HG02763 (cell line): ENCODE measurements around the gene ARHGEF10L.

ENCODE experiments used
- ATAC-seq: cut with Tn5 transposase; IDR thresholded peaks from one replicate; pipeline ENCODE4 v1.9.1; 2021; ENCODE audit warnings: mild to moderate bottlenecking, moderate library complexity; ENCODE audit not compliant: unreplicated experiment

The ARHGEF10L gene

DNA sequence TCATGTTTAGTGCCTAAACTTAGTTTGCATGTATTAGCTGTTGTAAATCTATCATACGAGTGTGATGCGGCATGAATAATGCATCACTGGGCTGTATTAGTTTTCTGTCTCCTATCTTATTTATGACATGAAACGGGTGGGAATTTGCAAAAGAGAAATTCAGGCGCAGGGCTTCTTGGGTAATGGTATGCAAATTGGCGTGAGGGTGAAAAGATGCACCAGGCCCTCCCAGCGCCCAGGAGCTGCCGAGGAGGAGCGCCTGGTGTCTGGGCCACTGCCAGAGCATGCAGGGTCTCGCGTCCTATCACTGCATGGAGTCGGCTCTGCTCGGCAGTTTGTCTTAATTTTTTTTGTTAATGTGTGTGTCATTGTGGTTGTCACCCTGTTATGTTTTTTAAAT, 132.7 kb downstream of the ARHGEF10L start:
- no peak for ATAC-seq

DNA sequence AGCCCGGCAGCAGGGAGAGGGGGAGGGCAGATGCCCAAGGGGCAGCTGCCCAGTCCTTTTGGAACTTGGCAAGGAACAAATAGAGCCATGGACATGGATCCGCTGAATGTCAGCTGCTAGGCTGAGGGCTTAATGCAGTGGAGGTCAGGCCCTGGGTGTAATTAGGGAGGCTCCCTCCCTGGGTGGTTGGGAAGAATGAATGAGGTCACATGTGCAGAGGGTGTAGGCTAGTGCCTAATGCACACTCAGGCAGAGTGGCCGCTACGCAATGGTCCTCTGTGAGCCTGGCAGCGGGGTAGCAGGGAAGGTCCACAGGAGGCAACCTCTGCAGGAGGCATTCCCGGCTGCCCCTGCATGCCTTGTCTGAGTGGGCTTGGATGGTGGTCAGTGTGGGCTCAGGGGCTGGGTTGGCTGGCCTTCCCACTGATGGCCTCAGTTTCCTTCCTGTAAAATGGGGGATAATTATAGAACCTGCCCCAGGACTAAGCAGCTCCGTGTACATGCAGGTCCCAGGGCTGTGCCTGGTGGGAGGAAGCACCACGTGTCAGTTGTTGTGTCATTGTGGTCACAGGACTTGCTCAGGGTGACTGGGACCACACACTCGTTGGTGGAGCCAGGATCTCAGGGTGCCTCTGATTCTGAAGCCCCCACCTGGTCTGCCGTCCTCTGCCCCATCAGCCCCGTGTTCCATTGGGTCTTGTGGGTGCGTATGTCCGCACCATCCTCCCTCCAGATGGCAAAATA, 134.0 kb downstream of the ARHGEF10L start:
- no peak for ATAC-seq

DNA sequence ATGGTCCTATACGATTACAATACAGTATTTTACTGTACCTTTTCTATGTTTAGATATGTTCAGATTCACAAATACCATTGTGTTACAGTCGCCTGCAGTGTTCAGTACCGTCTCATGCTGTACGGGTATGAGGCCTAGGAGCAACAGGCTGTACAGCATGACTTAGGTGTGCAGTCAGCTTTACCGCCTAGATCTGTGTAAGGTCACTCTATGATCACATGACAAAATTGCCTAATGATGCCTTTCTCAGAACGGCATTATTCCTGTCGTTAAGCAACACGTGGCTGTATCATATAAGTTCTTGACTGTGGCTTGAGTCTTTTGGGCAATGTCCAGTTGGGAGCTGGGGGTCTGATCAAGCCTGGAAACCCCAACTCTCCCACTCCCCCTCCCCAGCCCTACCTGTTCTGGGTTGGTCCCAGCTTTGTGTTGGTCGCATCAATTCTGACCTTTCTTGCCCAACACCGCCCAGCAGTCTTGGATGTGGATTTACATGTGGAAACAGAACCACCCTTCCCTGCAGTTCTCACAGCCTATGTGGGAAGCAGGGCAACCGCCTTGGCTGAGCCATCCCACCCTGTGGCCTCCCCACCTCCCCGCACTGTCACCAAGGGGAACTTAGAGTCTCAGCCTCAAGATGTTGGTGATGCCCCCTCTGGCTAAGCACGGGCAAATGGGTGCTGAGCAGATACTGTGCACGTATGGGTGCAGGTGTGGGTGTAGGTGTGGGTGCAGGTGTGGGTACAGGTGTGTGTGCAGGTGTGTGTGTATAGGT, 135.4 kb downstream of the ARHGEF10L start:
- ATAC-seq: no peak

DNA sequence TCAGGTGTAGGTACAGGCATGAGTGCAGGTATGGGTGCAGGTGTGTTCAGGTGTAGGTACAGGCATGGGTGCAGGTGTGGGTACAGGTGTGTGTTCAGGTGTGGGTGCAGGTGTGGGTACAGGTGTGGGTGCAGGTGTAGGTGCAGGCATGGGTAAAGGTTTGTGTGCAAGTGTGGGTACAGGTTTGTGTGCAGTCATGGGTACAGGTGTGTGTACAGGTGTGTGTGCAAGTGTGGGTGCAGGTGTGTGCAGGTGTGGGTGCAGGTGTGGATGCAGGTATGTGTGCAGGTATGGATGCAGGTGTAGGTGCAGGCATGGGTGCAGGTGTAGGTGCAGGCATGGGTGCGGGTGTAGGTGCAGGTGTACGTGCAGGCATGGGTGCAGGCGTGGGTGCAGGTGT, 136.2 kb downstream of the ARHGEF10L start:
- ATAC-seq: no peak

DNA sequence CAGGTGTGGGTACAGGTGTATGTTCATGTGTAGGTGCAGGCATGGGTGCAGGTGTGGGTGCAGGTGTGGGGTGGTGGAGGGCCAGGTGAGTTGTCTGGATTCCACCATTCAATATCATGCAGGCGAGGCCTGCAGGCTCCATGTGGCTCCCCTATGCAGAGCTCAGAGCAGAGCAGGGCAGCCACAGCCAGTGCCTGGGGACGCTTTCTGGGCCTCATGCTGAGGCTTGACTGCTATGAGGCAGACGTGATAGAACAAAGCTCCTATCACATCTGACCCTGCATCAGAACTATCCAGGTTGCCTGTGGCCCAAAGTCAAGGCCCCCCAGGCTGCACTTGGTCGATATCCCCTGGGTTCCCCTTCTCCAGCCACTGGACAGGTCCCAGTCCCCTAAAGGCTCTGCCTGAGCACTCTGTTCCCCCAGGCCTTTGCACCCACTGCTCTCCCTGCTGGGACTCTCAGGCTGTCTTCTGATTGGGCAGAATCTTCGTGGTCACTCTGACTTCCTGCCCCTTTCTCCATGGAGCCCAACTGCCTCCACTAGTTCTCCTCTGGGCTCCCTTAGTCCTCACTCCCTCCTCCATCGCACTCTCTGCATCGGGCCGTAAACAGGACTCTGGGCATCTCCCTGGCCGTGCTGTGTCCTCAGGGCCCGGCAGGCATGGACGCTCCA, 137.0 kb downstream of the ARHGEF10L start:
- ATAC-seq: no peak

DNA sequence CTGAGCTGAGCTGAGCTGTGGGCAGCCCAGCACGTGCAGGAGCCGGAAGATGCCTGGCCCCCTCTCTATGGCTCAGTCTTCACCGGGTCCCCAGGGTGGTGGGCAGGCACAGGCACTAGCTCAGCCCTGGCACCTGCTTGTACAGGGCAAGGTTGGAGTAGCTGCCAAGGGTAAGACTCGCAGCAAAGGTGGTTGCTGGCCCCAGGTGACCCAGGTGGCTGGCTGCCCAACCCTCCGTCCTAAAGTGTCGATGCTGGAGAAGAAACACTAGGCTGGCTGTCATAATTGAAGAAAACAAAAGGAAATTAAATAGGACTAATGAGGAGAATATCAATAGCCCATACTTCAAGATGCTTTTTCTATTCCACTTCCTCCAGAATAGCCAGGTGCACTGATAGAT, 138.5 kb downstream of the ARHGEF10L start:
- no peak for ATAC-seq

DNA sequence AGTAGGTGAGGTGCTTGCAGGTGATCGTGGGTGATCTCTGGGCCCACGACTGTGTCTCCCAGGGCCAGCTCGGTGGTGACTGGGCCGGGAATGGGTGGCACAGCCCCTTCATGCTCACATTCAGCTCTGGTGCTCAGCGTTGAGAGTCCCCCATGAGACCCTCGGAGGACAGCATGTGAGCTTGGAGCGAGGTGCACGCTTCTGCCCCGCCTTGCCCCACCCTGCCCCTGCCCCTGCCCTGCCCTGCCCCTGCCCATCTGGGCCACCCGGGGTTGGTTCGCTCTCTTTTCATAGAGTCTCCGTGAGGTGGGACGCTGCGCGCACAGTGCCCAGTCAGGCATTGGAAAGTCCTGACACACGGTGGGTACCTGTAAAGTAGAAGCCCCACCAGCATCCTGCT, 140.4 kb downstream of the ARHGEF10L start:
- no peak for ATAC-seq

DNA sequence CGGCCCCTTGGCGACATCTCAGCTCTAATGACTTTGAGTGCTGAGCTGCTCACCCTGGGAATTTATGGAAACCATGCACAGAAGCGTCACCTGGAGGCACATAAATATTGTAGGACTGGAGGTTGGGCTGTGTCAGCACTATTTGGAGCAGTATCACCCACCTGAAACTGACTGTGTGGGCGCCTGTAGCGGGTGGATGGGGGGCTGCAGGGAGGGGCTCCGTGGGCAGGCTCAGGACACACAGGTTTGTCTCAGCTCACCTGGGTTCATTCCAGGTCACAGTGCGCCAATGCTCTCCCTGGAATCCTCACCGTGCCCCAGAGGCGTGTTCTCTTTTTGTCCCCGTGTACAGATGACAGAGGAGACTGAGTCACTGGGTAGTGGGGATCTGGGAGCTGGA, 140.8 kb downstream of the ARHGEF10L start:
- no peak for ATAC-seq

DNA sequence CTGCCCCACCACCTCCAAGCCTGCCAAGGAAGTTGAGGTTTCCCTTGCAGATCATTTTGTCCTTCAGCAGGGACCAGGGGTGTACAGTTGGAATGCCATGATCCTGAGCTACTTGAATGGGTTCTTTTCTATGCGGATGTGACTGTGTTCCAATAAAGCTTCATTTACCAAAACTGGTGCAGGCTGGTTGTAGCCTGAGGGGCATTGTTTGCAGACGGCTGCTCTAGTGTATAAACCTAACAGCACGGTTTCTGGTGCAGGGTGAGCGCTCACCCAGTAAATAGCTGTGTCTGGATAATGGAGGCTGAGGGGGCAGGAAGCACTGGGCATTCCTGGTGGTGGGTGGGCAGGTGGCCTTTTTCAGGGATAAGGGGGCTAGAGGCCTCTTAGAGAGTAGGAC, 142.9 kb downstream of the ARHGEF10L start:
- ATAC-seq: no peak

DNA sequence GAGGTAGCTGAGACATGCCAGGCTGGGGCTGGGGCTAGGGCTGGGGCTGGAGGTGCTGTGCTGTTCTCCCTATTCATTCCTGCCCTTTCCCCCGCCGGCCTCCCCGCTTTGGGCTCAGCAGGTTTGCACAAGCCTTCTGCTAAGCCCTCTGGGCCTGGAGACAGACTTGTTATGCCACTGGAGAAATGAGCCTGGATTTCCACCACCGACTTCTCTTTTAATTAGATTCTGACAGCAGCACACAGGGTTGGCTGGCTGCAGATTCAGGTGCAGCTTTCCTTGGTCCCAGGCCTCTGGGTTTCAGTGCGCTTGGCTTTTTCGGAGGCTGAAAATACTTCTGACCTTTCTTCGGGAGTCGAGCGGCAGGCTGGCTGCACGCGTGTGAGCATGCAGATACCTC, 144.1 kb downstream of the ARHGEF10L start:
- no peak for ATAC-seq

DNA sequence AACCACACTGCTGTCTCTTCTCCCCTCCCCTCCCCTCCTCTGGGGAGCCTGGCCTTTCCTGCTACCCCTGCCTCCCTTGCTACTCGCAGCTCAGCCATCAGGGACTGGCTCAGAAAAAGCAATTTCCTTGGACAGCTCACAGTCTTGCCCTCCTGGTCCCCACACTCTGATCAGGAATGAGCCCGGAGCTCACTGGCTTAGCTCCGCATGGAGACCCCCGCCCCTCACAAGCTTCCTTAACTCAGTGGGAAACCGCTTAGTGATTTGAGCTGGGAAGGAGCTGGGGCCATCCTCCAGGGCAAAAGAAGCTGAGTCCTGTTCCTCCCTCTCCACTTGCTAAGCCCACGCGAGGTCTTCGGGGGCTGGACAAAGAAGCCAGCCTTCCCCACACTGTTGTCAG, 145.3 kb downstream of the ARHGEF10L start:
- ATAC-seq: no peak

DNA sequence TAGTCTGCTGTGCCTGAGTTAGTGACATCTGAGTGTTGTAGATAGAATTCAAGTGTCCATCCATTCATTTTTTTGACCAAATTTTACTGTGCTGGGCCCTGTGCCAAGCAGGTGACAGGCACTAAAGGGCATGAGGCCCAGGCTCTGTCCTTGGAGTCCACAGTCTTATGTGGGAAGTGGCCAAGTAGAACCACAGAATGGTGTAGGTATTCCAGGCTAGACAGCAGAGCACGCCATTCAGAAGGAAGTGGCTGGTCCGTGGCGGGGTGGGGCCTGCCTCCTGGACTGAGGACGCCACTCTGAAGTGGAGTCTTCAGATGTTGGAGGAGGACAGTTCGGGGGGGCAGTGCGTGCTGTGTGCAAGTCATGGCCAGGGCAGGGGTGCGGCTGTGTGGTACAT, 146.8 kb downstream of the ARHGEF10L start:
- no peak for ATAC-seq

DNA sequence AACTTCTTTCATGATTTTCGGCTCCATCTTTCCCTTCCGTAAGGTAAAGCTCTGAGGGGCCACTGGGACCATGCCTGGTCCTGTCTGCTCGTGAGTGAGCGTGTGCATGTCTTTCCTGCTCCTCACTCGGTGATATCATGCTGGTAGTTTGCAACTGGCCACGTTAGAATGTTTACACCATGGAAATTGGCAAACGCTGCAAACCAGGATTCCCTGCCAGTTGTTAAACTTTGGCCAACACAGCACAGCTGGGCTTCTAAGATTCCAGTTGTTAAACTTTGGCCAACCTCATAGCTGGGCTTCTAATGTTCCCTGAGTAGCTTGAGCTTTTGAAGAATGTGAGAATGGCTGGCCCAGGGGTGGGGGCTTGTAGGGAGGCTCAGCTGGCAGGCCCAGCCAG, 147.6 kb downstream of the ARHGEF10L start:
- ATAC-seq: no peak

DNA sequence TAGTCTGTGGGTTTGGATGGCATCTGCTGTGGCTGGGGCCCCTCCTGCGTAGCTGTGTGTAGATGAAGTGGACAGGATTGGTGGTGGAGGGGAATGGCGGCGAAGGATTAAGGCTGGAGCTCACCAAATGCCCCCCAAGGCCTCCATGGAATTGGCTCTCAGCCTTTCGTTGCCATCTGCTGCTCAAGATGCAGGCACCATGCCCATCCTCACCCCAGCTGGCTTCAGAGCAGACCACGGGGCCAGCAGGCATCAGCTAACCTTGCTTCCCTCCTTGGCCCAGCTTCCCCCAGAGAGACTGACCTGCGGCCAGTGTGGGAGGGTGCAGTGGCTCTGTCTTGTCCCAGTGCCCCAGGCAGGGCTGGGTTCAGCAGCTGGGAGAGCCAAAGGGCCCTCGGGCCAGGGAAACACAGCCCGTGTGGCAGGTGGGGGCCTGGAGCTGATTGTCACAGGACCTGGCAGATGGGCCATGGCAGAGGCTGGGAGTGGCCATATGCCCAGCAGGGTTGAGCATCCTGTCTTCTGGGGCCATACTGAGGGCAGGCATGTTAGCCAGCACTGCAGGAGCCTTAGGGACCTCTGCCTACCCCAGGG, 148.8 kb downstream of the ARHGEF10L start:
- ATAC-seq: no peak

DNA sequence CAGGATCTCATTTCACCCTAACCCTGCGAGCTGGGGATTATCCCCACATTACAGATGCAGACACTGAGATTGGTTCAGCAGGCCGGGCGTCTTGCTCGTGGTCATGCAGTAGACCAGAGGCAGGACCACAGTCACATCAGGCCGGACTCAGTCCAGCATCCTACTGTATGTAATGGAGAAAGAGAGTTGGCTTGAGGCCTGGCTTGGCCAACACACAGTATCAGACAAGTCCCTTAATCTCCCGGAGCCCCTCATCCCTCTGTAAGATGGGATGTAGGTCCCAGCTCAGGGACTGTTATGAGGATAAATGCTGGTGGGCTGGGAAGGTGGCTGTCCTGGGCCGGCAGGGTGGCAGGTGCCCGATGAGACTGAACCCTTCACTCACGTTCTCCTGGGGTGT, 149.5 kb downstream of the ARHGEF10L start:
- ATAC-seq: no peak

DNA sequence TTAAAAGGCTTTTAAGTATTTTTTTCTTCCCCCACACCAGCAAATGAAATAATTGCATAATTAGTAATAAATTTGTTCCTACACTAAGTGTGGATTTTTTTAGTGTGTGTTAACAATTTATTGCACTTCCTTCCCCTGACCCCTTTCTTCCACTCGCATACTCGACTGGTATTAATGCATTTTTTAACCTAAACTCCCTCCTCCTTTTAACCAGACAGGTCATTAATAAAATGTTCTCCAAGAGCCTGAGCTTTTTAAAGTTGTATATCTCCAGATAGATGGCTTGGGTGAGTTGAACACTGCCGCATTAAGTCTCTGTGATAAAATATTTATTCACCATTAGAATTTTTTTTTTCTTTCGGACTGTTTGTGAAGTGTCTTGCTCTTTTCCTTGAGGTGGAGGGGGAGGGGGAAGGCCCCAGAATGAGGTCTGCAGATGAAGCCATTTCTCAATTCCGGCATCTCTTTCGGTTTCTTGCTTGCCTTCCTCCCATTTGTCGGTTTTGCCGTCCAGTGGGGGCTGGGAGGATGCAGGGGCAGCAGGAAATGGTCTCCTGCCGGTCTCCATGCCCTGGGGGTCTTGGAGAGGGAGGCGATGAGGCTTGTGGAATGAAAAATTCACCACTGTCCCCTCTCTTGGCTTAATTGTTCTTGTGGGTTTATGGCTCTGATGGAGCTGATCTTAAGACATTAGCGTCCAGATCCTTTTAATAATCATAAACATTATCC, 151.6 kb downstream of the ARHGEF10L start:
- no peak for ATAC-seq

DNA sequence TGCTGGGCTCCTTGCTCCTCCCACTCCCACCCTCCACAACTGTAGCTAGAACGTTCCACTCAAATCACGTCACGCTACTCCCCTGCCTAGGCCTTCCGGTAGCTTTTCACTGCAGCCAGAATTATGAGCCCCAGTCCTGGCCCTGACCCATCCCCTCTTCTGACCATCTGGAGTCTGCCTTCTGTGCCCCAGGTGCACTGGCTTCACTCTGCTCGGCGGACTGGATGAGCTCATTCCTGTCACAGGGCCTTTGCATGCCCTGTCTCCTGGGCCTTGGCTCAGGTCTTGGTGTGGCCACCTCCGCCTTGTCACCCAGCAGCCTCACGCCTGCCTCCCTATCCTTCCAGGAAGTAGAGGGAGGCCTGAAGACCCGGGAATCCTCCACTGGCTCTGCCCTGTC, 153.1 kb downstream of the ARHGEF10L start:
- no peak for ATAC-seq

DNA sequence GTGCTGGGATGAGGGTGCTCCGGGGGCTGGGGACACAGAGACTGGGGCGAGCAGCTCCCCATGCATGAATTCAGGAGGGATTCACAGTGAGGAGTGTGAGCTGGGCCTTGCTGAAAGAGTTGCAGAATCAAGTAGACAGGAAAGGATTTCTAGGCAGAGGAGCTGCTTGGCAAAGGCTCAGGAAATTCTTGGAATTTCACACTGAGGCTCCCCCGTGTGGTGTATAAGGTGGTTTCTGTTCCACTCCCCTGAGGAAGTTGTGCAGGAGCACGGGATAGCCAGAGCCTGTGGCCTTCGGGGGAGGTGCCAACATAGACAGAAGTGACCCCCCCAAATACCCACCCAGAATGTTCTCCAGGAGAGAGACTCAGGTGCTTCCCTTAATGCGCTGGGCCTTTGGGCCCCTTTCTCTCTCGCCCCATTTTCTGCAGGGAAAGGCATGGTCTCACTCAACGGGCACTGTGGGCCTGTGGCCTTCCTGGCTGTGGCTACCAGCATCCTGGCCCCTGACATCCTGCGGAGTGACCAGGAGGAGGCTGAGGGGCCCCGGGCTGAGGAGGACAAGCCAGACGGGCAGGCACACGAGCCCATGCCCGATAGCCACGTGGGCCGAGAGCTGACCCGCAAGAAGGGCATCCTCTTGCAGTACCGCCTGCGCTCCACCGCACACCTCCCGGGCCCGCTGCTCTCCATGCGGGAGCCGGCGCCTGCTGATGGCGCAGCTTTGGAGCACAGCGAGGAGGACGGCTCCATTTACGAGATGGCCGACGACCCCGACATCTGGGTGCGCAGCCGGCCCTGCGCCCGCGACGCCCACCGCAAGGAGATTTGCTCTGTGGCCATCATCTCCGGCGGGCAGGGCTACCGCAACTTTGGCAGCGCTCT, 157.2 kb downstream of the ARHGEF10L start:
- no peak for ATAC-seq

DNA sequence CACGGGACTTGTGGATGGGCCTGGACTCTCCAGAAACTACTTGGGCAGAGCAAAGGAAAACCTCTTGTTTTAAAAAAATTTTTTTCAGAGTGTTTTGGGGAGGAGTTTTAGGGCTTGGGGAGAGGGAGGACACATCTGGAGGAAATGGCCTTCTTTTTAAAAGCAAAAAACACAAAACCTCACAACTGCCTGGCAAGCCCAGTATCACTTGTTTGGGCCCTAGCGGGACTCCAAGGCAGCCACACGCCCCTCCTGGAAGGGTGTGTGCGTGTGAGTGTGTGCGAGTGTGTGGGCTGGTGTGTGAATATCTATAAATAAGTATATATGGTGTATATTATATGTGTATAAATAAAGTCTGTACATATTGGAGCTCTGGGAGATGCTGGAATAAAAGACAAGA, 158.0 kb downstream of the ARHGEF10L start:
- ATAC-seq: no peak

DNA sequence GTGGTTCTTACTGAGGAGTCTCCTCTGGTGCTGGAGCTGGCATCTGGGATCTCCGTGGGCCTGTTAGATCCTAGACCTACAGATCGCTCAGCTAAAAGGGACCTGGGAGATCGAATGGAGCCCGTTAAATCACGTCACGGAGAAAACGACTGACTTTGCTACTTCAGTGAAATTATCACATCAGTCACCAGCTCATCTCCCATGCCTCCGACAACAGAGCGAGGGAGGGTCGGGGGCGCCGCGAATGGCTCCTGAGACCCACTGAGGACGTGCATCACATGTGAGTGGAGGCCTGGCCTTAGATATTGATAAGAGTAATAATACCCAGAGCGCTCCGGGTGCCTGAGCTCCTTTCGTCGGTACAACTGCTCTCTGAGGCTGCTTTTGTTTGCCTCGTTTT, 160.1 kb downstream of the ARHGEF10L start:
- no peak for ATAC-seq
